Right forelimb (tissue), 1 donor: Measurements from ENCODE around the gene CFAP54.
"Not testable (repeated sequence)": the region's sequence is repeated elsewhere in the genome, so short reads cannot be mapped to it uniquely, and the experiment has no call there.

Experiments used
- DNase-seq: peaks from one replicate; pipeline ENCODE4 v3.0.0-alpha.2; 2018

The CFAP54 gene

GRCh38 chr12:96520767-96521166 lies 31.4 kb downstream of the CFAP54 start:
- DNase-seq = no peak

- no peak for DNase-seq
Measured at GRCh38 chr12:96521895-96522682, 32.7 kb downstream of the CFAP54 start.

DNA sequence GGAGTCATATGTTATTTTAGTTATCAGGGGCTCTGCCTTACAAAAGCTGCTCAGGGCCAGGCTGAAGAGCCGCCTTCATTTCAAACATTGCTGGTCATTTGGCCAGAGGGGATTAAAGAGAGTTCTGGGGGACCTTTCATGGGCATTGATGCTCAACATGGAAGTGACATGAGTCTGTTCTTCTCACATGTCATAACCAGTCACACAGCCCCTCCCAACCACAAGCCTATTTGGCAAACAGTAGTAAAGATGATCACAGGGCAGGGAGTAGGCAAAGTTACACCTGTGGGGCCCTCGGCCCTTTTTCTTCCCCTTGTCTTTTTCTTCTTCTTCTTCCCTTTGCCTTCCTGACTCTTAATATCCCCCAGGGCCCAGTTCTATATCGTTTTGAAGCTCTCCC lies 33.3 kb downstream of the CFAP54 start:
- no peak for DNase-seq

- no peak for DNase-seq
Measured at GRCh38 chr12:96526110-96526509, 36.7 kb downstream of the CFAP54 start.

GRCh38 chr12:96529912-96530311 lies 40.5 kb downstream of the CFAP54 start:
- no peak for DNase-seq

GRCh38 chr12:96534339-96534738 lies 45.0 kb downstream of the CFAP54 start:
- no peak for DNase-seq

DNA sequence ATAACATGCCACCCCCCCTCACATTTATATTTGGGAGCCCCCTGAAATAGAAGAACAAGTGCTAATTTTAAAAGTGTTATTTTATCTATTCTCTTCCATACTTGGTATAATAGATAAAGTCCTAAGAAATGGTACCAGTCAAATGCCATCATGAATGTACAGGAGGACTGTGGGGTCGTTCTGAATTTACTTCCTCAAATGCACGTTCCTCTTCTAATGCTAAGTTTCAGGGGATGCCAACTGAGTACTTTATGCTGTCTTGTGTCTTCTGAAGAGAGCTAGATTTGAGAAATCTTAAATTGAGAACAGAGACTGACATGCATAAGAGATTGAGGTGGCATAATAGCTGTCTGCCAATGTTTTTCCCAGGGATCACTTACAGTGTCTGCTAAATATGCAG lies 59.0 kb downstream of the CFAP54 start:
- DNase-seq = no peak

DNA sequence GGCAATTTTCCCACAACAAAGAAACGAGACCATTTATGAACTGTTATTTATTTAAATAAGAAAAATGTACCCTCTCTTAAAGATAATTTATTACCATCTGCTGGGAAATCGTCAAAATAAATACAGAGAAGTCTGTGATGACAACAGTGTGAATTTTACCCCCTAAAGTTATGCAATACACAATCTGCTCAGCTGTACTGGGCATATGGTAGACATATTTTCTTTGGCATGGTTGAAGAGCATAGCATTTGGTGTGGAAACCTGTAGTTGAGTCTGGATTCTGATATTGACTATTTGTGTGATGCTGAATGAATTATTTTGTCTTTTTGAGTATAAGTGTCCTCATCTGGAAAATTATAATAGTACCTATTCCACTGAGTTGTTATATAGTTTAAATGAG lies 60.0 kb downstream of the CFAP54 start:
- no peak for DNase-seq

DNA sequence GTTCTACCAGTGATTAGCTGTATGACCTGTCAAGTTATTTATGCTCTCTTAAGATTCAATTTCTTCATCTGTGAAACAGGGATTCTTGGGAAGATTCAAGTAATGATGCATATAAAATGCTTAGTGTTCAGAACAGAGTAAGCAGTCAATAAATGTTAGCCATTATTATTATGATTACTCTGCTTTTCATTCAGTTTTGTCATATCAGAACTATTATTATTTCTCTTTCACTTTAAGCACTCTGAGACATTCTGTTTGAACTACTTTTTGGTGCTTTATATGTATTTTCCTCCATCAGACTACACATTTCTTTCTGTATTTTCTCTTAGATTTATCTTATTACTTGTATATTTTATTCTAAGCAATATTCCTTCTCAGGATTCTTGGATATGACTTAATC lies 81.2 kb downstream of the CFAP54 start:
- no peak for DNase-seq

GRCh38 chr12:96571101-96571862 lies 81.9 kb downstream of the CFAP54 start:
- DNase-seq = no peak

- DNase-seq = no peak
Measured at GRCh38 chr12:96578526-96579125, 89.2 kb downstream of the CFAP54 start.

GRCh38 chr12:96585977-96586376 lies 96.6 kb downstream of the CFAP54 start:
- no peak for DNase-seq

- no peak for DNase-seq
Measured at GRCh38 chr12:96587691-96588090, 98.3 kb downstream of the CFAP54 start.

DNA sequence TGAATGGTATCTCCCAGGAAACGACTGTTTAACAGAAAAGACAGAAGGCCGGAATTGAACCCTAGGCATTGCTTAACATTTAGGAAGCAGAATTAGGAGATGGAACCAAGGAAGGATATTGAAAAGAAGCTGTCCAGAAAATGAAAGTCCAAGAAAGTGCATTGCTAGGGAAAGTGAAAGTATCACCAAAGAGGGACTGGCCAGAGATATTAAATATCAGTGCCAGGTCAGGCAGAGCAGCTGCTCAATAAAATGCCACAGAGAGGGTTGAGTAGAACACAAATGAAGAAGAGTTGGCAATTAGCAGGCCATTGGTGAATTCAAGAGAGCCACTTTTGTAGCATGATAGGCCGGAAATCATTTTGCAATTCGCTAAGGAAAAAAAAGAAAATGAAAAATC lies 101.6 kb downstream of the CFAP54 start:
- DNase-seq = no peak

DNA sequence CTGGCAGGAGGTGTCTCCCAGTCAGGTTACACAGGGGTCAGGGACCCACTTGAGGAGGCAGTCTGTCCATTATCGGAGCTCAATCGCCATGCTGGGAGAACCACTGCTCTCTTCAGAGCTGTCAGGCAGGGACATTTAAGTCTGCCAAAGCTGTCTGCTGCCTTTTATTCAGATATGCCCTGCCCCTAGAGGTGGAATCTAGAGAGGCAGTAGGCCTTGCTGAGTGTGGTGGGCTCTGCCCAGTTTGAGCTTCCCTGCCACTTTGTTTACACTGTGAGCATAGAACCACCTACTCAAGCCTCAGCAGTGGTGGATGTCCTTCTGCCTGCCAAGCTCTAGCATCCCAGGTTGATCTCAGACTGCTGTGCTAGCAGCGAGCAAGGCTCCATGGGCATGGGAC lies 115.0 kb downstream of the CFAP54 start:
- not testable (repeated sequence) for DNase-seq

- DNase-seq = no peak
Measured at GRCh38 chr12:96605684-96606083, 116.3 kb downstream of the CFAP54 start.

GRCh38 chr12:96606134-96606533 lies 116.8 kb downstream of the CFAP54 start:
- no peak for DNase-seq

DNA sequence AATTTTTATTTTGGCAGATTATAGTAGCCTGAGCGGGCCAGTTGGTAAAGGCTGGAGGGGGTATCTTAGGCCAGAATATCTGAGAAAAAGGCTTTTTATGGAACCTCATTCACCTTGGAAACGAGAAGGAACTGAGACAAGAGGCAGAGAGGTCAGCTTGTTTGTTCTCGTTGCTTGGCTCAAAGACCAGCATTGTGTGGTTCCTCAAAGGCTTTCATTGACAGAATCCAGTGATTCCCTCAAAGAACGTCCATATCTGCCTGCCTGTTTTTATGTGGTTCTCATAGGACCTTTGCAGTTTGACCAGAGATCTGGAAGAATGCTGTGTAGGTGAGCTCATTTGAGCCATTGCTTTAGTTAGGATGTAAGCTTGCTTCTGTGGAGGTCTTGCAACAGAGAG lies 117.3 kb downstream of the CFAP54 start:
- no peak for DNase-seq

DNA sequence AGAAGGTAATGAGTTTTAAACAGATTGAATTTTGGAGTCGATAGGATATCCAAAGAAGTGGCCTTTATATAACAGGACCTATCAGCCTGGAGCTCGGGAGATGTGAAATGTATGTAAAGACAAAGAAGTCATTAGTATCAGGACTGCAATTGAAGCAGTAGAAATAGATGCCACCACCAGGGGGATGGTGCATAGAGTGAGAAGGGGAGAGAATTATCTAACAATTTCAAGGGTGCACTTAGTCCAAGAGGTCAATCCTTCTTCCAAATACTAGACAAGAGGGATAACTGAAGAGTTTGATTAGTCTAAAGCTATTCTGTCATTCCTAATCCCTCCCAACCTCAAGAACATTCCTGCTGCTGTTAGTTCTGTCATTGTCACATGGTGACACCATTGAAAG lies 127.8 kb downstream of the CFAP54 start:
- DNase-seq = no peak

DNA sequence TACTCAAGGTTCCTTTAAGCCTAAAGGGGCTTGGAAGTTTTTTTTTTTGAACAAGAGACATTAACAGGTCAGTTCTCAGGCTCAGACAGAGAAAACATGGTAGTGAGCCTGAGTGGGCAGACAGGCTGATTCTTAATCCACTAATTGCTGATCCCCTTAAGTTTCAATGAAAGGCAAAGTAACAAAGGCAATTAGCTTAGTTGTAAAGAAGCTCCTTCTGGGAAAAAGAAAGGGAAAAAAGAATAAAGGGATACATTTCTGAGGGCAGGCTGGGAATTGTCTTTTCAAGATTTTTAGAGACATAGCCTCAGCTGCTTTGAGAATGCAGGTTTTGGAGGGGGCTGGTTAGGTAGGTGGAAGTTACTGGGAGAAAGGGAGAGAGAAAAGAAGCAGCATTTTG lies 133.8 kb downstream of the CFAP54 start:
- no peak for DNase-seq

DNA sequence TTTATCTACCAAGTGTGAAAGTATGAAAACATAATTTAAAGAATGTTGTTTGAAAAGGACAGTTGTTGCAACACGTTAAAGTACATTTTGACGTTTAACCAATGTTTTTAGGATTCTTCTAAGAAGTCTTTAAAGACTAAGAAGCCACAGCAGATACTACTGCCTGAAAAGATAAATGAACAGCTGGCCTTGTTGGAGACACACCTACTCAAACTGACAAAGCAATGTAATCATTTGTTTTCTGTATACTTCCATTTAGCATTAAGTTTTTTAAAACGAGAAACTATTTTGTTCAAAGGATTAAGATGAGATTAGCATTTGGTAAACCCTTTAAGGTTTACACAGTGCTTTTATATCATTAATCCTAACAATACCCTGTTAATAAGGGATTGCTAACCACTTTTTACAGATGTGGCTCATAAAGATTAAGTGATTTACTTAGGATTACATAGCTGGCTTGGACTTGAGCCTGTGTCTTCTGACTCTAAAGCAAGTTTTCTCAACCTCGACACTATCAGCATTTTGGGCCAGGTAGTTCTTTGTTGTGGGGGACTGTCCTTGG lies 134.4 kb downstream of the CFAP54 start:
- no peak for DNase-seq

DNA sequence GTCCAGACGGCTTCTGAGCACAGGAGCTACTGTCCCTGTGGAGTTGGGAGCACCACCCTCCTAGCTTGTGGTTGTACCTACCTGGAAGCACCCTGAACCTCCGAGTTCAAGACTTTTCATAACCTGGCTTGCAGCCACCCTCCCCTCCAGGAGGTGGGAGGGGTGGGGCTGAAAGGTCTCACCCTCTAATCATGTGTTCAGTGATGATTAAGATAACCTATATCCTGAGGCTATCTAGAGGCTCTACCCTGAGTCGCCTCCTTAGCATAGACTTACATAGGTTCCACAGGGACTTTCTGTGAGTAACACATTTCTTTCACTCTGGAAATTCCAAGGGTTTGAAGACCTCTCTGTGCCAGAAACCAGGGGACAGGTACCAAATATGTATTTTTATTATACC lies 146.5 kb downstream of the CFAP54 start:
- DNase-seq = no peak

GRCh38 chr12:96636895-96637294 lies 147.5 kb downstream of the CFAP54 start:
- no peak for DNase-seq

DNA sequence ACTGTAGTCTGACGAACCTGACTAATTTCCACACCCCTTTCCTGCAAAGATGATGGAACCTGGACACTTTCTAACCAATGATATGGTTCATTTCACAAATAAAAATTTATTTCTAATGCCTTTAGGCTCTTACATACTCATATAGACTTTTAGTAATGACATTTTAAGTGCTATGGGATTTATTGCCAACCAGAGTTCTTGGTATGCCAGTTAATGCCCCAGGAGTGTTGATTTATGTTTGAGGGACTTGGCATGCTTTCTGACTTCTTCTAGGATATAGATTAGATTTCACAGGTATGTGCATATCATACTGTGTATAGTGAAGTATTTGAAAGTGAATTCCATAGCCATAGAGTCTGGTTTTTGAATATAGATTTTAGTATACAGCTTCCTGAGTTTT lies 159.5 kb downstream of the CFAP54 start:
- no peak for DNase-seq
